Stimulated activated CD8-positive, alpha-beta memory T cell treated with anti-CD3 and anti-CD28 coated beads, Interleukin-7, amount 100 ng/mL, for 4 hours (primary cell): Measurements from ENCODE around the gene IL12B.
"Not testable (repeated sequence)": the region's sequence is repeated elsewhere in the genome, so short reads cannot be mapped to it uniquely, and the experiment has no call there.

Experiments
- DNase-seq, 2 donors: peaks; one replicate each; pipeline ENCODE4 v3.0.0-alpha.2; 2020; ENCODE audit warnings: low read depth in 2 of 2

Gene IL12B

GRCh38 chr5:159294921-159295320 lies 35.4 kb downstream of the IL12B start:
- no peak for DNase-seq

DNA sequence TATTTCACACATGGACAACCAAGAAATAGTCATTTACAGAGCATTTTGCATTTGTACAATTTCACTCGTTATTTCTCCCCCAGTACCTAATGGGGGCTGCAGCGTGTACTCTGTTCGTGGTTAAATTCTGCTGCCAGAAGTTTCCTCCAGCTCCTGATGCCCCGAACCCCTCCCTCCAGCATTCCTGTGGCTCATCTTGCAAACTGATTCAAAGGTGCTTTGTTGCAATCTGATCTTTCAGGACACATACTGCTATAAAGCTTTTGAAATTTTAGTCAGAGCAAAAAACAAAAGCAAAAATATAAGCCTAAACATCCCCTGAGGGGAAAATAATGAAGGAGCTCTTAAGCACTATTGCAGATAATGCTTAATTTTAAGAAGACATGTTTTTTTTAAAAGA lies 39.5 kb downstream of the IL12B start:
- DNase-seq = no peak

- no peak for DNase-seq
Measured at GRCh38 chr5:159286420-159287035, 43.8 kb downstream of the IL12B start.

DNA sequence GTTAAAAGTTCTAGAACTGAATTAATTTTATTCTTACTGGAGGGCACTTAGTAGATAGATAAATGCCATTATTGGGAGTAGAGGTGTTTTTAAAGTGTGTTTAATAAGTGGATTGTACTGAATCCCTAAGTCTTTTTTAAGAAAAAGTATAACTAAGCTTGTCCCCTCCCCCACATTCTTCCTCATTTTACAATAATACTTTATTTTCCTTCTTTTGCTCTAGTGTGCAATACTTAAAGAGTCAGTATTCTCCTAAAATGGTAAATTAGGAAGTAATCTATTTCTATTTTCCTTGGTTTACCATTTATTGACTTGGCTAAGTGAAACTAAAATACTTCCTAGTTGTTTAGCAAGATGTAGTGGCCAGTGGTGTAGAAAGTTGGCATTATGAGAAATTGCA lies 55.6 kb downstream of the IL12B start:
- DNase-seq = no peak

DNA sequence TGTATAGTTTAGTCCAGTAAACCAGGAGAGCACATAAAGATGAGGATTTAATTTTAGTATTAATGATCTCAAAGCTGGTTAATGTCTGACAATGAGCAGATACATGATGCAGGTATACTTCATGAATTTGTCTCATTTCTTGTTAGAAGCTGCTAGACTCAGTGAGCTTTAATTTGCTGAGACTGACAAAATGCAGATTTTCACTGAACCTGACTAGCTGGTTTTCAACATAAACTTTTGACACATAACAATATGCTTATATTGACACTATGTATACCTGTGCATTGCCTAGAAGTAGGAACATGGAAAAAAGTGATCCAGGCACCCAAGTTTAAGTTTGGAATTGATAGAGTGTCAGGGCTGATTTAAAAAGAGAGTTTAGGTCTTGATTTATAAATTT lies 56.4 kb downstream of the IL12B start:
- no peak for DNase-seq

DNA sequence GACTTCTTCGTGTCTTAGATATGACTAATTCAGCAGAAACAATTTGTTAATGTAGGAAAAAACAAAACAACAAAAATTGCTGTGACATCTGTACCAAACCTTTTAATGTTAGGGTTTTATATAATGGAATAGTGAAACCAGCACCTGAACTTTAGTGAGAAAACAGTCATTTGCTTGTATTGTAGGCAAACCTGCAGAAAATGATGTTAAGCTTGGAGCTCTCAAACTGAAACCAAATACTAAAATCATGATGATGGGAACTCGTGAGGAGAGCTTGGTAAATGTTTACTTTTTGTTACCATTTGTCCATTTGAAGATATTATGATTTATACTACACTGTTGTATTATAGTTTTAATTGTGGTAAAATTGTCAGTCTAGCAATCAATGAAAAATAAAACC lies 60.6 kb downstream of the IL12B start:
- no peak for DNase-seq

DNA sequence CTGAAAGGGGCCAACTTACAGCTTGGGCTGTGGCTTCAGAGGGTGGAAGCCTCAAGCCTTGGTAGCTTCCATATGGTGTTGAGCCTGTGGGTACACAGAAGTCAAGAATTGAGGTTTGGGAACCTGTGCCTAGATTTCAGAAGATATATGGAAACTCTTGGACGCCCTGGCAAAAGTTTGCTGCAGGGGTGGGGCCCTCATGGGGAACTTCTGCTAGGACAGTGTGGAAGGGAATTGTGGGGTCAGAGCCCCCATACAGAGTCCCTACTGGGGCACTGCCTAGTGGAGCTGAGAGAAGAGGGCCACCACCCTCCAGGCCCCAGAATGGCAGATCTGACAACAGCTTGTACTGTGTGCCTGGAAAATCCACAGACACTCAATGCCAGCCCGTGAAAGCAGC lies 63.5 kb downstream of the IL12B start:
- not testable (repeated sequence) for DNase-seq
